PC-9 (cell line): ENCODE results near the gene LRRC37B. TPM values are rescaled to one million over a fixed set of nuclear protein-coding genes. Genes with fewer than 3 reads are reported as not detected.
A peak's percentile ranks its signal among the peaks of the same experiment; 100 is the strongest.
"Not testable (repeated sequence)": the region's sequence is repeated elsewhere in the genome, so short reads cannot be mapped to it uniquely, and the experiment has no call there.

ENCODE experiments used
- BruUV-seq: library from RNA; stranded (reverse); fragments of 400-500 nt; replicated peaks from 2 replicates; lab custom pipeline; 2021; lab: Mats Ljungman, UMichigan
- CTCF ChIA-PET: fragments of 300-600 bp; sonication (Branson Sonifier 250); formaldehyde crosslinking; loops from one replicate; lab custom pipeline; 2022; ENCODE audit warnings: antibody characterized with exemption; lab: Charles Lee
- POLR2A ChIA-PET: fragments of 300-600 bp; sonication (Branson Sonifier 250); formaldehyde crosslinking; loops from one replicate; lab custom pipeline; 2022; ENCODE audit warnings: antibody characterized with exemption; ENCODE audit not compliant: unreplicated experiment; lab: Charles Lee
- DNase-seq, 2 experiments: peaks; one replicate each; pipeline versions ENCODE4 v3.0.0 to v3.0.0-alpha.2; 2015 to 2022; ENCODE audit warnings: mixed read lengths in 1 of 2
- H2AFZ ChIP-seq: fragments of 200-600 bp; sonication (generic); 2 replicates; pipeline ENCODE4 v1.8.1; 2017; ENCODE audit warnings: antibody characterized with exemption
- H3F3A ChIP-seq: fragments of 200-600 bp; sonication (generic); 2 replicates; pipeline ENCODE4 v1.8.1; 2017; ENCODE audit warnings: antibody characterized with exemption, mild to moderate bottlenecking, low read depth; ENCODE audit not compliant: insufficient read depth
- H3K27ac ChIP-seq: fragments of 200-600 bp; sonication (generic); 2 replicates; pipeline ENCODE4 v1.6.1; 2016; ENCODE audit warnings: mixed run types
- H3K27me3 ChIP-seq: fragments of 200-600 bp; sonication (generic); 2 replicates; pipeline ENCODE4 v1.6.1; 2016; ENCODE audit warnings: low read depth, mixed run types; ENCODE audit not compliant: insufficient read depth
- H3K36me3 ChIP-seq: fragments of 200-600 bp; sonication (generic); 2 replicates; pipeline ENCODE4 v1.6.1; 2016; ENCODE audit warnings: low read depth, mixed run types
- H3K4me1 ChIP-seq: fragments of 200-600 bp; sonication (generic); replicated peaks from 2 replicates; pipeline ENCODE4 v1.6.1; 2016; ENCODE audit warnings: mixed run types; ENCODE audit not compliant: insufficient read depth
- H3K4me2 ChIP-seq: fragments of 200-600 bp; sonication (generic); 2 replicates; pipeline ENCODE4 v1.6.1; 2017; ENCODE audit warnings: mixed run types
- H3K4me3 ChIP-seq: fragments of 200-600 bp; sonication (generic); 2 replicates; pipeline ENCODE4 v1.6.1; 2016; ENCODE audit warnings: mixed run types
- H3K79me2 ChIP-seq: fragments of 200-600 bp; sonication (generic); 2 replicates; pipeline ENCODE4 v1.6.1; 2017; ENCODE audit warnings: low read depth, mixed run types
- H3K9me2 ChIP-seq: fragments of 200-600 bp; sonication (generic); 2 replicates; pipeline ENCODE4 v1.8.1; 2017; ENCODE audit warnings: mild to moderate bottlenecking; ENCODE audit not compliant: insufficient read depth
- H3K9me3 ChIP-seq: fragments of 200-600 bp; sonication (generic); 2 replicates; pipeline ENCODE4 v1.8.1; 2016; ENCODE audit warnings: low read depth; ENCODE audit not compliant: insufficient read depth
- H4K20me1 ChIP-seq: fragments of 200-600 bp; sonication (generic); 2 replicates; pipeline ENCODE4 v1.8.1; 2017; ENCODE audit not compliant: insufficient read depth
- intact Hi-C: fragments of 100-400 bp; cut with micrococcal nuclease; formaldehyde crosslinking; loops from one replicate; pipeline ENCODE4 v1.10.0; 2022; ENCODE audit not compliant: unreplicated experiment
- total RNA-seq: library from RNA; stranded (reverse); gene quantifications from 2 replicates; pipeline ENCODE4 v1.2.3, GENCODE V29; 2021

Gene LRRC37B
- total RNA-seq, 1 experiment from 2014 or later: 13.8 TPM

GRCh38 chr17:32057460-32058105 is 50.4 kb downstream of the LRRC37B start:
- H3K36me3 ChIP-seq, H3F3A ChIP-seq, CTCF ChIA-PET, H3K9me2 ChIP-seq, H3K27me3 ChIP-seq, H2AFZ ChIP-seq, H4K20me1 ChIP-seq, intact Hi-C loops, H3K27ac ChIP-seq, H3K79me2 ChIP-seq, BruUV-seq, H3K4me2 ChIP-seq, H3K4me3 ChIP-seq, H3K4me1 ChIP-seq, POLR2A ChIA-PET, DNase-seq, H3K9me3 ChIP-seq: not testable (repeated sequence)

GRCh38 chr17:32060695-32061094 is 53.5 kb downstream of the LRRC37B start:
- H3K4me2 ChIP-seq, H2AFZ ChIP-seq, H3K9me2 ChIP-seq, intact Hi-C loops, H3K9me3 ChIP-seq, H3K27ac ChIP-seq, H3K79me2 ChIP-seq, H3K4me1 ChIP-seq, H3F3A ChIP-seq, H4K20me1 ChIP-seq, H3K36me3 ChIP-seq, H3K27me3 ChIP-seq, H3K4me3 ChIP-seq, BruUV-seq, POLR2A ChIA-PET, CTCF ChIA-PET: not testable (repeated sequence)
- peak in 1 of 2 experiments; percentile 37 for DNase-seq

GRCh38 chr17:32061840-32062239 is 54.7 kb downstream of the LRRC37B start:
- BruUV-seq: not testable (repeated sequence)

GRCh38 chr17:32064091-32064490 is 56.9 kb downstream of the LRRC37B start:
- BruUV-seq, H3K4me2 ChIP-seq, H3K79me2 ChIP-seq, DNase-seq, H3K9me3 ChIP-seq, H3K36me3 ChIP-seq, H4K20me1 ChIP-seq, H3F3A ChIP-seq, H3K27me3 ChIP-seq, H3K4me1 ChIP-seq, POLR2A ChIA-PET, H3K27ac ChIP-seq, H2AFZ ChIP-seq, intact Hi-C loops, H3K9me2 ChIP-seq, H3K4me3 ChIP-seq: not testable (repeated sequence)
- CTCF ChIA-PET: interaction anchor here (0.6 kb wide), 1 partner anchor 379 kb away, joined by 3 read pairs; no protein-coding TSS in a partner anchor

More at GRCh38 chr17:32061840-32062239, 54.7 kb downstream of the LRRC37B start:
- H3K4me2 ChIP-seq, H3K27ac ChIP-seq, H3K4me1 ChIP-seq, H3K4me3 ChIP-seq, H2AFZ ChIP-seq, H3K36me3 ChIP-seq, CTCF ChIA-PET, H4K20me1 ChIP-seq, DNase-seq, POLR2A ChIA-PET, H3K9me2 ChIP-seq, H3K79me2 ChIP-seq, H3F3A ChIP-seq, H3K9me3 ChIP-seq, H3K27me3 ChIP-seq, intact Hi-C loops: not testable (repeated sequence)

GRCh38 chr17:32066123-32066680 is 59.0 kb downstream of the LRRC37B start:
- BruUV-seq, CTCF ChIA-PET, POLR2A ChIA-PET, H2AFZ ChIP-seq, H3K4me1 ChIP-seq, H4K20me1 ChIP-seq, DNase-seq, H3K27ac ChIP-seq, intact Hi-C loops, H3K9me3 ChIP-seq, H3K36me3 ChIP-seq, H3K27me3 ChIP-seq, H3K9me2 ChIP-seq, H3K79me2 ChIP-seq, H3K4me3 ChIP-seq, H3K4me2 ChIP-seq, H3F3A ChIP-seq: not testable (repeated sequence)
